ENCODE measurements around the gene MYO9B.
"Not testable (repeated sequence)": the region's sequence is repeated elsewhere in the genome, so short reads cannot be mapped to it uniquely, and the experiment has no call there.

The MYO9B gene

GRCh38 chr19:17114414-17114831, 38.8 kb downstream of the MYO9B start:
- DNase-seq, result no peak

GRCh38 chr19:17116996-17117702, 41.6 kb downstream of the MYO9B start:
- no peak for DNase-seq

- no peak for DNase-seq
Observed at GRCh38 chr19:17118957-17119356, 43.4 kb downstream of the MYO9B start.

GRCh38 chr19:17121736-17122293, 46.2 kb downstream of the MYO9B start:
- no peak for DNase-seq

GRCh38 chr19:17123041-17123440, 47.5 kb downstream of the MYO9B start:
- DNase-seq, result no peak

- no peak for DNase-seq
Observed at GRCh38 chr19:17124025-17124424, 48.4 kb downstream of the MYO9B start.

GRCh38 chr19:17125062-17125727, 49.6 kb downstream of the MYO9B start:
- DNase-seq, result peak in 1 of 2 donors; percentile 24

- peak; percentile 55 to 65 for DNase-seq
Observed at GRCh38 chr19:17125728-17126677, 50.4 kb downstream of the MYO9B start.

- DNase-seq, result no peak
Observed at GRCh38 chr19:17127671-17128070, 52.1 kb downstream of the MYO9B start.

- no peak for DNase-seq
Observed at GRCh38 chr19:17128403-17128802, 52.8 kb downstream of the MYO9B start.

GRCh38 chr19:17128820-17129219, 53.2 kb downstream of the MYO9B start:
- DNase-seq, result no peak

GRCh38 chr19:17129377-17129776, 53.8 kb downstream of the MYO9B start:
- no peak for DNase-seq

GRCh38 chr19:17135001-17135853, 59.6 kb downstream of the MYO9B start:
- DNase-seq, result no peak

- DNase-seq, result no peak
Observed at GRCh38 chr19:17136021-17136420, 60.4 kb downstream of the MYO9B start.

GRCh38 chr19:17136617-17137016, 61.0 kb downstream of the MYO9B start:
- DNase-seq, result no peak

GRCh38 chr19:17137417-17137816, 61.8 kb downstream of the MYO9B start:
- no peak for DNase-seq

GRCh38 chr19:17138052-17138846, 62.7 kb downstream of the MYO9B start:
- DNase-seq, result not testable (repeated sequence)

GRCh38 chr19:17138937-17139598, 63.5 kb downstream of the MYO9B start:
- no peak for DNase-seq

GRCh38 chr19:17144771-17145170, 69.2 kb downstream of the MYO9B start:
- not testable (repeated sequence) for DNase-seq
